Body of pancreas (tissue), 4 donors: Measurements from ENCODE around the gene KRTAP2-2. TPM values are rescaled to one million over a fixed set of nuclear protein-coding genes. Genes with fewer than 3 reads are reported as not detected.
"Not testable (repeated sequence)": the region's sequence is repeated elsewhere in the genome, so short reads cannot be mapped to it uniquely, and the experiment has no call there.

Experiments used
- ATAC-seq: fragments of 150-250 bp; one replicate; pipeline ENCODE4 v1.9.1; 2016
- DNase-seq, 4 donors: peaks; one replicate each; pipeline ENCODE4 v3.0.0-alpha.2; 2019
- H3K27ac ChIP-seq, 4 donors: fragments of 200-600 bp; sonication (generic); 1 replicate in 3 of 4; 2 replicates in 1 of 4; pipeline versions ENCODE4 v1.5.1 to v1.6.1; 2016 to 2019; ENCODE audit warnings: mild to moderate bottlenecking in 1 of 4, mixed read lengths in 1 of 4, moderate library complexity in 1 of 4
- H3K27me3 ChIP-seq, 2 donors: fragments of 200-600 bp; sonication (generic); one replicate each; pipeline ENCODE4 v1.6.0; 2016; ENCODE audit warnings: mild to moderate bottlenecking in 1 of 2
- H3K36me3 ChIP-seq, 2 donors: fragments of 200-600 bp; sonication (generic); replicated peaks in 1 of 2; 2 replicates each; pipeline ENCODE4 v1.5.1; 2016; ENCODE audit warnings: low read depth in 2 of 2; ENCODE audit not compliant: insufficient read depth in 1 of 2
- H3K4me1 ChIP-seq: fragments of 200-600 bp; sonication (generic); one replicate; pipeline ENCODE4 v1.6.0; 2016
- H3K4me3 ChIP-seq, 2 donors: fragments of 200-600 bp; sonication (generic); 1 replicate in 1 of 2; 2 replicates in 1 of 2; pipeline ENCODE4 v1.5.1; 2016 to 2019
- H3K9me3 ChIP-seq, 3 donors: fragments of 200-600 bp; sonication (generic); 1 replicate in 2 of 3; 2 replicates in 1 of 3; pipeline ENCODE4 v1.5.1; 2016
- POLR2A ChIP-seq, 3 donors: fragments of 450-650 bp; IDR thresholded peaks; one replicate each; pipeline ENCODE4 v1.6.1; 2016; ENCODE audit warnings: antibody characterized with exemption in 3 of 3, mild to moderate bottlenecking in 2 of 3
- WGBS, 2 donors: methylation state at CpG; one replicate each; pipeline ENCODE4 v1.1.5; 2017; 5-methylcytosine and 5-hydroxymethylcytosine counted together
- intact Hi-C: fragments of 100-400 bp; cut with DNase I; formaldehyde crosslinking; loops from one replicate; pipeline ENCODE4 v1.15.1; 2023
- total RNA-seq, 2 donors: library from RNA; depleted of rRNA; stranded (reverse); fragments of >200 nt; gene quantifications; one replicate each; pipeline ENCODE4 v1.1.0, GENCODE V29; 2016
- TF ChIP-seq, protein P1 (sequence below), 7 experiments: fragments of 450-650 bp in 4 of 7; fragments of 200-600 bp in 3 of 7; sonication (generic) in 3 of 7; IDR thresholded peaks; one replicate each; pipeline ENCODE4 v1.5.1; 2016 to 2019; ENCODE audit warnings: antibody characterized with exemption in 7 of 7

The KRTAP2-2 gene
- total RNA-seq, 2 donors from 2014 or later = not detected

DNA sequence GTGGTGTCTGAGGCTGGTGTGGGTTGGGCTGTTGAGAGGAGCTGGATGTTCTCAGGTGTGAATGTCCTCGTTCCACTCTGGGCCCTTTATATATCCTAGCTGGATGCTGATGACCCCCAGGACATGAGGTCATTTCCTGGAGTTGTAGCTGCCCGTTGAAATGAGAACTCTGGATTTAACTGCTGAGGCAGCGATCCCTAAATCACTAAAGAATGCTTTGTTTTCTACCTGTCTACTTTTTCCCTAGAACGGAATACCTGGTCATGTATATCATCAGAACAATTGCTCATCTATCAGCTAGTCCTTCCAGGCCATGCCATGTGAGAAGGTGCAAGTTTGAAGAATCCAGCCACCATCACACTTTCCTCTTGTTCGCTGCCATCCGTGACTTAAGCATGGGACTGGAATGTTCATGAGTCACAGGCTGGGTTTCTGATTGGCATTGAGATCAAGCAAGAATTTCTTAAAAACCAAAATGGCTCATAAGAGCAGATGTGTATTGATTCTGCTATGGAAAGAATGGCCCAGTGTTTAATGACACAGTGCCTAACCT is 5.1 kb upstream of the KRTAP2-2 start, which contains the start of gene KRTAP2-3:
Gene KRTAP2-3 (minus strand): TSS at position 63 of the 553 bp plus-strand sequence. CDS start 64 bp downstream, outside the sequence.
- no peak for TF ChIP-seq POLR2A (IDR thresholded peaks at IDR 0.05)
- TF ChIP-seq, protein P1, sequence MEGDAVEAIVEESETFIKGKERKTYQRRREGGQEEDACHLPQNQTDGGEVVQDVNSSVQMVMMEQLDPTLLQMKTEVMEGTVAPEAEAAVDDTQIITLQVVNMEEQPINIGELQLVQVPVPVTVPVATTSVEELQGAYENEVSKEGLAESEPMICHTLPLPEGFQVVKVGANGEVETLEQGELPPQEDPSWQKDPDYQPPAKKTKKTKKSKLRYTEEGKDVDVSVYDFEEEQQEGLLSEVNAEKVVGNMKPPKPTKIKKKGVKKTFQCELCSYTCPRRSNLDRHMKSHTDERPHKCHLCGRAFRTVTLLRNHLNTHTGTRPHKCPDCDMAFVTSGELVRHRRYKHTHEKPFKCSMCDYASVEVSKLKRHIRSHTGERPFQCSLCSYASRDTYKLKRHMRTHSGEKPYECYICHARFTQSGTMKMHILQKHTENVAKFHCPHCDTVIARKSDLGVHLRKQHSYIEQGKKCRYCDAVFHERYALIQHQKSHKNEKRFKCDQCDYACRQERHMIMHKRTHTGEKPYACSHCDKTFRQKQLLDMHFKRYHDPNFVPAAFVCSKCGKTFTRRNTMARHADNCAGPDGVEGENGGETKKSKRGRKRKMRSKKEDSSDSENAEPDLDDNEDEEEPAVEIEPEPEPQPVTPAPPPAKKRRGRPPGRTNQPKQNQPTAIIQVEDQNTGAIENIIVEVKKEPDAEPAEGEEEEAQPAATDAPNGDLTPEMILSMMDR (IDR thresholded peaks at IDR 0.05) = no peak
- no peaks in the 10 kb centered on the region for H3K4me1 ChIP-seq
- no peak for DNase-seq
- no peak within 1 kb of the TSS for H3K4me3 ChIP-seq
- ATAC-seq = no peak
- H3K36me3 ChIP-seq = no peaks in the 10 kb centered on the region
- H3K27me3 ChIP-seq = no peaks in the 10 kb centered on the region
- WGBS, 2 donors = 45 to 53% methylated on average over 6 of the region's 6 CpGs
- no peak within 1 kb of the TSS for H3K27ac ChIP-seq
- H3K9me3 ChIP-seq = peaks cover 0 to 3% (median 0%) of the 10 kb centered on the region in 3 donors
- intact Hi-C loops = no loop called here

DNA sequence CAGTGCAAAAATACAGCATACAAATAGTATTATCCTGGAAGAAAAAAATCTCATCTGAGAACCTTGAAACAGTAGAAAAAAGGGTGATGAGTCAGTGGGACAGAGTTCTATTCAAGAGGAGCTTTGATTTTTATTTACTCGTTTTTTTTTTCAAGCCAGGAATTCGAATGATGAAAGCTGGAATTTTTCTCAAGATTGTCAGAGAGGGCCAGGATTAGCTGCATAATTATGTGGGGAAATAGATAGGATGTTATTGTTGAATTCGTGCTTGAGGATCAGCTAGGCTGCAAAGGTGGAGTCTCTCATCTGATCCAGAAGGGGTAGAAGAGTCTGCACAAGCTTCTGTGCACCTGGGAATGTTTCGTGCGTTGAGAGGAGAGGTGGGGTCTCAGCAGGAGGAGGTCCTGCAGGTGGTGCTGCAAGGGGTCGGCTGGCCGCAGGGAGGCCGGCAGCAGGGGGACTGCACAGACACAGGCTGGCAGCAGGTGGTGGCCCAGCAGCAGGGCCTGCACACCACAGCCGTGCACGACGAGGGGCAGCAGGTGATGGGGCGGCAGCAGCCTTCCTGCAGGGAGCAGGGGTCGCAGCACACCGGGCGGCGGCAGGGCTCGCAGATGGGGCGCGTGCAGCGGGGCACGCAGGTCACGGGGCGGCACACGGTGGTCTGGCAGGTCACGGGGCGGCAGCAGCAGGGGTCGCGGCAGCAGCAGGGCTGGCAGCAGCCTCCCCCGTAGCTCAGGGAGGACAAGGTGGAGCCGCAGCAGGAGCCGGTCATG is 4.4 kb upstream of the KRTAP2-2 start:
- DNase-seq, intact Hi-C loops, ATAC-seq, H3K9me3 ChIP-seq, H3K4me1 ChIP-seq, H3K27me3 ChIP-seq, H3K36me3 ChIP-seq, H3K27ac ChIP-seq, H3K4me3 ChIP-seq: not testable (repeated sequence)
- 18 to 20% methylated on average over 5 to 9 of the region's 31 CpGs for WGBS, 2 donors

DNA sequence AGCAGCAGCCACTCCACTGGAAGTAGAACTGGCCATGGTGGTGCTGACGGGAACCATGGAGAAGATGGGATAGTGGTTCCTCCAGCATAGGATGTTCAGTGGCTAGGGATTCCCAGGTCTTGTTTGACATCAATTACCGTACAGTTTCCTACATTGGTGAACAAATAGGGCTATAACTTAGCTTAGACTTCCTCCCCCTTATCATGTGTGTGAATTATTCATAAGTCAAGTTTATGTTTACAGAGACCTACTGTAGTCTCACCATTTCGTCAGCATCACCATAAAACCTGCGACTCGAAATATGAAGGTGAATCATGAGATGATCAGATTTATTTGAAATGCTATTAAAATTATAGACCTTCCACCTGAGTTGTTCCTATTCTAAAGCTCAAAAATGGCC is 3.7 kb upstream of the KRTAP2-2 start:
- TF ChIP-seq POLR2A (IDR thresholded peaks at IDR 0.05) = no peak
- TF ChIP-seq, protein P1 (IDR thresholded peaks at IDR 0.05) = no peak
- ATAC-seq (no peak), DNase-seq (no peak)
- H3K4me1 ChIP-seq = no peaks in the 10 kb centered on the region
- peaks cover 0 to 3% (median 0%) of the 10 kb centered on the region in 3 donors for H3K9me3 ChIP-seq
- H3K27me3 ChIP-seq = no peaks in the 10 kb centered on the region
- no peak overlapping the region for H3K4me3 ChIP-seq
- intact Hi-C loops = no loop called here
- no peak overlapping the region for H3K27ac ChIP-seq
- no peaks in the 10 kb centered on the region for H3K36me3 ChIP-seq
- 81 to 88% methylated on average over 5 of the region's 5 CpGs for WGBS, 2 donors

DNA sequence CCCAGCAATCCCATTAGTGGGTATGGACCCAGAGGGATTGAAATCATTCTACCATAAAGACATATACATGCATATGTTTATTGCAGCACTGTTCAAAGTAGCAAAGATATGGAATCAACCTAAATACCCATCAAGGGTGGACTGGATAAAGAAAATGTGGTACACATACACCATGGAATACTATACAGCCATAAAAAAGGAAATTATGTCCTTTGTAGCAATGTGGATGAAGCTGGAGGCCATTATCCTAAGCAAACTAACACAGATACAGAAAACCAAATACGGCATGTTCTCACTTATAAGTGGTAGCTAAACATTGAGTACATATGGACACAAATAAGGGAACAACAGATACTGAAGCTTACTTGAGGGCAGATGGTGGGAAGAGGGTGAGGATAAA is 2.5 kb upstream of the KRTAP2-2 start:
- H3K27me3 ChIP-seq = no peaks in the 10 kb centered on the region
- H3K9me3 ChIP-seq = peaks cover 0 to 3% (median 0%) of the 10 kb centered on the region in 3 donors
- H3K4me3 ChIP-seq = no peak overlapping the region
- no peak for DNase-seq
- no peaks in the 10 kb centered on the region for H3K4me1 ChIP-seq
- ATAC-seq = no peak
- H3K36me3 ChIP-seq = no peaks in the 10 kb centered on the region
- intact Hi-C loops = no loop called here
- H3K27ac ChIP-seq = no peak overlapping the region
- TF ChIP-seq, protein P1 (IDR thresholded peaks at IDR 0.05) = no peak
- no peak for TF ChIP-seq POLR2A (IDR thresholded peaks at IDR 0.05)
- 85 to 95% methylated on average over 1 of the region's 1 CpG for whole genome bisulfite sequencing, 2 donors

DNA sequence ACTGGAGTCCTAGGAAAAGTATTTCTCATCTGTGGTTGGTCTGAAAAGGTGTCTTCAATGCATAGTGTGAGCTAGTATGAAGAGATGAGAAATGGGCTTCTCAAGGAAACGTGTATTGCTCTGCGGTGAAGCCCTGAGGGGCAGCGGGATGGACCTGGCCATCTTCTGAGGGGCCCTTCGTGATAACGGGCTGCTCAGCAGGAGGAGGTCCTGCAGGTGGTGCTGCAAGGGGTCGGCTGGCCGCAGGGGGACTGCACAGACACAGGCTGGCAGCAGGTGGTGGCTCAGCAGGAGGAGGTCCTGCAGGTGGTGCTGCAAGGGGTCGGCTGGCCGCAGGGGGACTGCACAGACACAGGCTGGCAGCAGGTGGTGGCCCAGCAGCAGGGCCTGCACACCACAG is 474 bp downstream of the KRTAP2-2 start:
- H3K27me3 ChIP-seq, H3K4me1 ChIP-seq, intact Hi-C loops, H3K4me3 ChIP-seq, H3K9me3 ChIP-seq, H3K27ac ChIP-seq, H3K36me3 ChIP-seq, ATAC-seq, DNase-seq: not testable (repeated sequence)
- 66 to 73% methylated on average over 7 of the region's 9 CpGs for WGBS, 2 donors
